Measurements from ENCODE around the gene KRT71.

KRT71 gene

DNA sequence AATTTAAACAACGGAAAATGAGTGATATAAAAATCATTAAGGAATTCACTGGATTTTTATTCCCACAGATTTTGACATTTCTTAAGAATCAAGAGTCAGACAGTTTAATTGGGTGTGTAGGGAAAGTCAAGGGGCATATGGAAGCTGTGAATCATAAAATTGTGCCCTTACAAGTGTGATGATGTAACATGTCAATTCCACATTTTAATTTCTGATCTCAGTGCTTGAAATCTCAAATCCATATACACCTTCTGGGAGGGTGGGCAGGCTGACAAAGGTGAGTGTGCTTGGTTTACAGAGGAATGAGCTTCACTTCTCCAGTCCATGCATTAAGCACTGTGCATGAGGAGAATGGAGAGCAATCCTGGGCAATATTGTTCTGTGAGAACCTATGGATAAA is 58.8 kb downstream of the KRT71 start:
- Mint-ChIP-seq H3K9me3 (ENCODE audit: low read depth) (no peaks in the 10 kb centered on the region), H3K36me3 (no peaks in the 10 kb centered on the region), H3K27me3 (peaks cover 14% of the 10 kb centered on the region), H3K4me1 (ENCODE audit: low read depth) (no peaks in the 10 kb centered on the region), H3K4me3 (no peak overlapping the region), H3K27ac (no peak overlapping the region)

All from activated naive CD8-positive, alpha-beta T cell (primary cell).